Naive B cell (primary cell): Measurements from ENCODE around the gene TTC21B. TPM values are rescaled to one million over a fixed set of nuclear protein-coding genes. Genes with fewer than 3 reads are reported as not detected.

Experiments
- ATAC-seq, 2 donors: fragments of 150-1000 bp; cut with Tn5 transposase; 2 replicates each; pipeline ENCODE4 v1.10.0; 2021; ENCODE audit warnings: low read depth in 2 of 2, mild to moderate bottlenecking in 2 of 2, moderate library complexity in 2 of 2
- DNase-seq: peaks from one replicate; pipeline ENCODE4 v3.0.0; 2022
- H3K27ac Mint-ChIP-seq, 6 donors: one replicate each; pipeline ENCODE4 v1.8.0; 2020 to 2022; ENCODE audit warnings: mild to moderate bottlenecking in 6 of 6, mixed read lengths in 6 of 6, moderate library complexity in 5 of 6, inconsistent platforms in 2 of 6
- H3K27me3 Mint-ChIP-seq, 3 donors: one replicate each; pipeline ENCODE4 v1.8.0; 2021 to 2022; ENCODE audit warnings: mixed read lengths in 3 of 3, mild to moderate bottlenecking in 1 of 3
- H3K36me3 Mint-ChIP-seq, 2 donors: one replicate each; pipeline ENCODE4 v1.8.0; 2020 to 2022; ENCODE audit warnings: mixed read lengths in 2 of 2, inconsistent platforms in 1 of 2, mild to moderate bottlenecking in 1 of 2
- H3K4me1 Mint-ChIP-seq, 3 donors: one replicate each; pipeline ENCODE4 v1.8.0; 2020 to 2022; ENCODE audit warnings: mixed read lengths in 3 of 3, inconsistent platforms in 1 of 3, mild to moderate bottlenecking in 1 of 3, moderate library complexity in 1 of 3
- H3K4me3 Mint-ChIP-seq, 8 donors: one replicate each; pipeline ENCODE4 v1.8.0; 2020 to 2022; ENCODE audit warnings: mild to moderate bottlenecking in 8 of 8, mixed read lengths in 8 of 8, moderate library complexity in 8 of 8, inconsistent platforms in 2 of 8
- H3K9me3 Mint-ChIP-seq, 7 donors: one replicate each; pipeline ENCODE4 v1.8.0; 2020 to 2022; ENCODE audit warnings: mixed read lengths in 7 of 7, mild to moderate bottlenecking in 5 of 7, inconsistent platforms in 2 of 7, moderate library complexity in 1 of 7
- polyA plus RNA-seq, 6 donors: library from polyadenylated mRNA; unstranded; fragments of 300-500 nt; fragmentation: Illumina TruSeq; gene quantifications; one replicate each; pipeline ENCODE4 v1.2.3, GENCODE V29; 2021; ENCODE audit warnings: low read depth in 6 of 6

TTC21B gene
- polyA plus RNA-seq, 6 donors from 2014 or later, result 7.6 to 14.5 (median 10.0) TPM

GRCh38 chr2:165953306-165953654 lies 296 bp downstream of the TTC21B start:
- ATAC-seq, result peak; percentile 42 to 46
- Mint-ChIP-seq H3K27me3 (no peaks in the 10 kb centered on the region), H3K27ac (no peak overlapping the region), H3K9me3 (no peaks in the 10 kb centered on the region), H3K4me1 (peaks cover 6 to 13% (median 8%) of the 10 kb centered on the region in 3 donors), H3K36me3 (no peaks in the 10 kb centered on the region), H3K4me3 (no peak overlapping the region)
- DNase-seq, result no peak

DNA sequence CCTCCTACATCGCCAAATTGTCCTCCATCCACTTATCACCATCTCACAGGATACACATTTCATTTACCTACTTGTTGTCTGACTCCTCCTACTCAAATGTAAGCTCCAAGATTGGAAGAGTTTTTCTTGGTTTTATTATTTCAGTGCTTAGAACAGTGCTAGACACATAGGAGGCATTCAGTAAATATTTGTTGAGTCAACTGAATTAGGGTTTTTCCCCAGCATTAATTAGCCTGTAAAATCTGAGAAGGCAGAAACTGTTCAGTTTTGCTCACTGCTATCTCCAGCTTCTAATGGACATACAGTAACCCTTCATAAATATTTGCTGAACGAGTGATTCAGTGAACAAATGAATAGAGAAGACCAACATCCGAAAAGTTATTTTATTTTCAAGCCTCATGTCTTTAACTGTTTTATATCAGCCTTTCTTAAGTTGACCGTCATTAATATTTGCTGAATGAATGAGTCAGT lies 800 bp downstream of the TTC21B start:
- Mint-ChIP-seq H3K36me3 (no peaks in the 10 kb centered on the region), H3K4me1 (peaks cover 6 to 13% (median 8%) of the 10 kb centered on the region in 3 donors)
- no peak for ATAC-seq

DNA sequence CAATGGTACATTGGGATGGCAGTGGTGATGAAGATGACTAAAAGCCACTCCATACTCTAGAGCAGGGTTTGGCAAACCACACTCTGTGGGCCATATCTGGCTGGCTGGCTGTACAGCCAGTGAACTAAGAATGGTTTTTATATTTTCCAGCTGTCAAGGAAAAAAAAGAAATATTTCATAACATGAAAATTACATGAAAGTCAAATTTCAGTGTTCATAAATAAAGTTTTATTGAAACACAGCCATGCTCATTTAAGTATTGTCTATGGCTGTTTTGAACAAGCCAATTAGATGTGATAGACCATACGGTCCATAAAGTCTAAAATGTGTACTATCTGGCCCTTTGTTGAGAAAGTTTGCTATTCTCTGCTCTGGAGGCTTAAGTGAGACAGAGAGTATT lies 1.5 kb downstream of the TTC21B start:
- no peak for DNase-seq
- Mint-ChIP-seq H3K27me3 (no peaks in the 10 kb centered on the region), H3K4me3 (no peak overlapping the region), H3K4me1 (peaks cover 6 to 13% (median 8%) of the 10 kb centered on the region in 3 donors), H3K36me3 (no peaks in the 10 kb centered on the region), H3K9me3 (no peaks in the 10 kb centered on the region), H3K27ac (no peak overlapping the region)
- no peak for ATAC-seq

More for the DNA sequence above, 800 bp downstream of the TTC21B start:
- H3K9me3 Mint-ChIP-seq, result no peaks in the 10 kb centered on the region
- DNase-seq, result no peak
- no peak overlapping the region for H3K4me3 Mint-ChIP-seq
- no peak overlapping the region for H3K27ac Mint-ChIP-seq
- H3K27me3 Mint-ChIP-seq, result no peaks in the 10 kb centered on the region

GRCh38 chr2:165950438-165950837 lies 3.1 kb downstream of the TTC21B start:
- Mint-ChIP-seq H3K4me3 (peak overlapping the region in 1 of 8 donors; percentile 16), H3K9me3 (no peaks in the 10 kb centered on the region), H3K27me3 (no peaks in the 10 kb centered on the region), H3K36me3 (no peaks in the 10 kb centered on the region), H3K4me1 (peaks cover 3 to 9% (median 6%) of the 10 kb centered on the region in 3 donors), H3K27ac (peak overlapping the region in 1 of 6 donors; percentile 37)
- no peak for DNase-seq
- ATAC-seq, result no peak

DNA sequence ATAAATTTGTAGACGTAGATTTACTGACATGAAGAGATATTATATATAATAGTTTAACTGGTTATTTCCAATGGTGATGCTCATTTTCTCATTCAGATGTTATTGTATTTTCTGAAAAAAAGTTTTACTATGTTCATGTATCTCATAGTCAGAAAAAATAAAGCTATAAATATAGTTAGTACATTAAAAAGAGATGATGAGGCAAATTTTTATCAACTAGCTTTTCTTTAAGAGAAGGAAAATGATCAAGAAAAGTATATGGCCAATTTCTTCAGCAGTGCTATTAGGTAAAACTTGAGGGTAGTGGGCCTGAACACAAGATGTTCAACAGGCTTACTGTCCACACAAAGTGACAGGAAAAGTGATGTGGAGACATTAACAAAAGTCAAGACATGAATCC lies 11.7 kb downstream of the TTC21B start:
- no peak for DNase-seq
- Mint-ChIP-seq H3K27ac (no peak overlapping the region), H3K9me3 (no peaks in the 10 kb centered on the region), H3K27me3 (no peaks in the 10 kb centered on the region), H3K4me3 (no peak overlapping the region), H3K36me3 (peaks cover 37 to 43% of the 10 kb centered on the region in 2 donors), H3K4me1 (peaks cover 0 to 5% (median 0%) of the 10 kb centered on the region in 3 donors)
- no peak for ATAC-seq

GRCh38 chr2:165938237-165938636 lies 15.3 kb downstream of the TTC21B start:
- H3K27ac Mint-ChIP-seq, result peak overlapping the region in 3 of 6 donors; percentile 8 to 78 (median 26)

GRCh38 chr2:165933211-165933910 lies 20.2 kb downstream of the TTC21B start:
- Mint-ChIP-seq H3K4me1 (peaks cover 0 to 2% (median 0%) of the 10 kb centered on the region in 3 donors), H3K36me3 (peaks cover 11 to 33% of the 10 kb centered on the region in 2 donors), H3K9me3 (no peaks in the 10 kb centered on the region), H3K27ac (no peak overlapping the region), H3K27me3 (no peaks in the 10 kb centered on the region), H3K4me3 (no peak overlapping the region)
- no peak for DNase-seq
- no peak for ATAC-seq

More at GRCh38 chr2:165938237-165938636, 15.3 kb downstream of the TTC21B start:
- ATAC-seq, result no peak
- Mint-ChIP-seq H3K27me3 (no peaks in the 10 kb centered on the region), H3K4me1 (peaks cover 0 to 5% (median 0%) of the 10 kb centered on the region in 3 donors), H3K9me3 (no peaks in the 10 kb centered on the region), H3K4me3 (no peak overlapping the region), H3K36me3 (peaks cover 43 to 44% of the 10 kb centered on the region in 2 donors)
- DNase-seq, result no peak

GRCh38 chr2:165927774-165928173 lies 25.8 kb downstream of the TTC21B start:
- Mint-ChIP-seq H3K27ac (no peak overlapping the region), H3K4me1 (peaks cover 0 to 6% (median 0%) of the 10 kb centered on the region in 3 donors), H3K4me3 (no peak overlapping the region), H3K27me3 (no peaks in the 10 kb centered on the region), H3K9me3 (no peaks in the 10 kb centered on the region), H3K36me3 (peaks cover 16 to 23% of the 10 kb centered on the region in 2 donors)
- no peak for DNase-seq
- no peak for ATAC-seq

DNA sequence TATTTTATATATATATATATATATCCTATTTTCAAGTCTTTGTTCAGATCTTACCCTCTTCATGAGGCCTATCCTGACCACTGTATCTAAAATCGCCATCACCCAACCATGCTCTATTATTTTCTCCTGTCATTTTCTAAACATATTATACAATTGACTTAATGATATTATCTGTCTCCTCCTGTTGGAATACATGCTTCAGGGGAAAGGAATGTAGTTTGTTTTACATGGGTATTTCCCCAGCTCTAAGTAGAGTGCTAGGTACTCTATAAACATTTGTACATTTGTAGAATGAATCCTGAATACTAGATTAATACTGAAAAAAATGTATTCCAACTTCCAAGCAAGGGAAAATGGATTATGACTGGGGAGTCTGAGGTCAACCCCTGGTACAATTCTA lies 26.2 kb downstream of the TTC21B start:
- ATAC-seq, result no peak
- peaks cover 16 to 23% of the 10 kb centered on the region in 2 donors for H3K36me3 Mint-ChIP-seq
- H3K27ac Mint-ChIP-seq, result no peak overlapping the region
- no peaks in the 10 kb centered on the region for H3K27me3 Mint-ChIP-seq
- no peaks in the 10 kb centered on the region for H3K9me3 Mint-ChIP-seq
- H3K4me1 Mint-ChIP-seq, result peaks cover 0 to 6% (median 0%) of the 10 kb centered on the region in 3 donors
- DNase-seq, result no peak
- H3K4me3 Mint-ChIP-seq, result no peak overlapping the region

- peaks cover 0 to 6% (median 0%) of the 10 kb centered on the region in 3 donors for H3K4me1 Mint-ChIP-seq
- no peak overlapping the region for H3K4me3 Mint-ChIP-seq
- H3K27ac Mint-ChIP-seq, result no peak overlapping the region
- H3K9me3 Mint-ChIP-seq, result no peaks in the 10 kb centered on the region
- H3K27me3 Mint-ChIP-seq, result no peaks in the 10 kb centered on the region
- ATAC-seq (no peak), DNase-seq (no peak)
- H3K36me3 Mint-ChIP-seq, result peaks cover 16 to 23% of the 10 kb centered on the region in 2 donors
These were observed 28.6 kb downstream of the TTC21B start for GRCh38 chr2:165924946-165925345.

- Mint-ChIP-seq H3K36me3 (peaks cover 15% of the 10 kb centered on the region in 2 donors), H3K9me3 (no peaks in the 10 kb centered on the region), H3K4me3 (no peak overlapping the region), H3K27me3 (no peaks in the 10 kb centered on the region), H3K27ac (no peak overlapping the region), H3K4me1 (no peaks in the 10 kb centered on the region)
- no peak for DNase-seq
- ATAC-seq, result no peak
These were observed 32.8 kb downstream of the TTC21B start for GRCh38 chr2:165920748-165921147.

GRCh38 chr2:165913636-165914035 lies 39.9 kb downstream of the TTC21B start:
- Mint-ChIP-seq H3K27me3 (no peaks in the 10 kb centered on the region), H3K27ac (no peak overlapping the region), H3K36me3 (peaks cover 11 to 19% of the 10 kb centered on the region in 2 donors), H3K4me3 (no peak overlapping the region), H3K4me1 (no peaks in the 10 kb centered on the region), H3K9me3 (no peaks in the 10 kb centered on the region)
- ATAC-seq, result no peak
- no peak for DNase-seq

DNA sequence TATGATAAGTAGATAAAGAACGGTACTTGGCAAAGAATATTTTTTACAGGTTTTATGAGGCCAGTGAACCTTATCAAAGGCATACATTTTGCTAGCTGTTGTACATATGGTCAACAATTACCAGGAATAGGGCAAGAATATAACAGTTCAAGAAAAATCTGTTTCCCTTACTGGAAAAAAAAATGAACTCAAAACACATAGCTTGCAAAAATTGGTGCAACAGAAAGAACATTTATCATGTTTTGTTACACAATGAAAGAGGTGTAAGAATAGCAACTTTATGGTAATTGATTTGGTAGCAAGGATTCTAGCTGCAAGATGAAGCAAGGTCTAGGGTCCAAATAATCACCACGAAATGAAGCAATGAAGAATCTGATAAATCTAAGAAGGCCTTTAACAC lies 41.6 kb downstream of the TTC21B start:
- Mint-ChIP-seq H3K4me3 (no peak overlapping the region), H3K9me3 (no peaks in the 10 kb centered on the region), H3K36me3 (peaks cover 9 to 11% of the 10 kb centered on the region in 2 donors), H3K27me3 (no peaks in the 10 kb centered on the region), H3K4me1 (no peaks in the 10 kb centered on the region), H3K27ac (no peak overlapping the region)
- no peak for DNase-seq
- ATAC-seq, result no peak

- H3K36me3 Mint-ChIP-seq, result peaks cover 8 to 11% of the 10 kb centered on the region in 2 donors
- no peak overlapping the region for H3K27ac Mint-ChIP-seq
These were observed 42.3 kb downstream of the TTC21B start for GRCh38 chr2:165911231-165911630.

More at GRCh38 chr2:165911231-165911630, 42.3 kb downstream of the TTC21B start:
- Mint-ChIP-seq H3K4me3 (no peak overlapping the region), H3K9me3 (no peaks in the 10 kb centered on the region), H3K27me3 (no peaks in the 10 kb centered on the region), H3K4me1 (no peaks in the 10 kb centered on the region)
- DNase-seq (no peak), ATAC-seq (no peak)
